Esophagus squamous epithelium (tissue), 5 donors: ENCODE data around the gene ABHD17A. TPM values are rescaled to one million over a fixed set of nuclear protein-coding genes. Genes with fewer than 3 reads are reported as not detected.
A peak's percentile ranks its signal among the peaks of the same experiment; 100 is the strongest.

Source experiments
- DNase-seq: peaks from one replicate; lab custom pipeline; 2025; lab: John Stamatoyannopoulos, UW
- H3K27ac ChIP-seq, 4 donors: fragments of 200-600 bp; sonication (generic); one replicate each; pipeline ENCODE4 v1.5.1; 2016 to 2019; ENCODE audit warnings: mild to moderate bottlenecking in 1 of 4
- H3K27me3 ChIP-seq, 4 donors: fragments of 200-600 bp; sonication (generic); 1 replicate in 3 of 4; 2 replicates in 1 of 4; pipeline versions ENCODE4 v1.5.1 to v1.6.0; 2017 to 2021; ENCODE audit warnings: antibody characterized with exemption in 1 of 4
- H3K36me3 ChIP-seq, 3 donors: fragments of 200-600 bp; sonication (generic); one replicate each; pipeline ENCODE4 v1.5.1; 2016 to 2019
- H3K4me1 ChIP-seq, 3 donors: fragments of 200-600 bp; sonication (generic); one replicate each; pipeline ENCODE4 v1.5.1; 2017 to 2019
- H3K4me3 ChIP-seq, 4 donors: fragments of 200-600 bp; sonication (generic); 1 replicate in 3 of 4; 2 replicates in 1 of 4; pipeline ENCODE4 v1.5.1; 2016 to 2019; ENCODE audit warnings: mild to moderate bottlenecking in 2 of 4, moderate library complexity in 1 of 4
- H3K9me3 ChIP-seq, 3 donors: fragments of 200-600 bp; sonication (generic); one replicate each; pipeline ENCODE4 v1.5.1; 2016 to 2019
- CTCF ChIP-seq, 6 experiments: fragments of 450-650 bp in 4 of 6; fragments of 200-600 bp in 2 of 6; sonication (generic) in 2 of 6; IDR thresholded peaks; one replicate each; pipeline ENCODE4 v1.5.1; 2016 to 2019; ENCODE audit warnings: antibody characterized with exemption in 6 of 6, mild to moderate bottlenecking in 4 of 6, moderate library complexity in 4 of 6
- POLR2A ChIP-seq, 4 donors: fragments of 450-650 bp; IDR thresholded peaks; one replicate each; pipeline ENCODE4 v1.6.1; 2017; ENCODE audit warnings: antibody characterized with exemption in 4 of 4, mild to moderate bottlenecking in 4 of 4, moderate library complexity in 3 of 4
- WGBS, 2 donors: methylation state at CpG; one replicate each; pipeline ENCODE4 v1.1.5; 2018; 5-methylcytosine and 5-hydroxymethylcytosine counted together
- intact Hi-C: fragments of 100-400 bp; cut with DNase I; formaldehyde crosslinking; loops from one replicate; pipeline ENCODE4 v1.15.0; 2022
- total RNA-seq, 4 donors: library from RNA; depleted of rRNA; stranded (reverse); fragments of >200 nt; gene quantifications; one replicate each; pipeline ENCODE4 v1.1.0, GENCODE V29; 2016
- donor health status: DM: yes; HTN: yes; CAD: no.

ABHD17A gene
- total RNA-seq, 4 donors from 2014 or later = 78.4 to 91.7 (median 82.9) TPM

- peak overlapping the region in 3 of 4 donors; percentile 3 to 57 (median 36) for H3K27ac ChIP-seq
- peaks cover 43 to 81% (median 47%) of the 10 kb centered on the region in 3 donors for H3K4me1 ChIP-seq
- intact Hi-C loops = loop anchor here (10.0 kb wide), 1 partner anchor 163 kb away; no protein-coding TSS in a partner anchor
- 79 to 100% methylated on average over 3 to 5 of the region's 37 CpGs for WGBS, 2 donors
- H3K27me3 ChIP-seq = no peaks in the 10 kb centered on the region
- H3K9me3 ChIP-seq = no peaks in the 10 kb centered on the region
- DNase-seq = no peak
- H3K4me3 ChIP-seq = no peak overlapping the region
- peaks cover 10 to 41% (median 18%) of the 10 kb centered on the region in 3 donors for H3K36me3 ChIP-seq
- peak in 1 of 4 donors; percentile 9 for TF ChIP-seq POLR2A (IDR thresholded peaks at IDR 0.05)
- TF ChIP-seq CTCF (IDR thresholded peaks at IDR 0.05) = no peak
Observed at GRCh38 chr19:1911995-1912394, 26.7 kb upstream of the ABHD17A start.

- peaks cover 10 to 33% (median 18%) of the 10 kb centered on the region in 3 donors for H3K36me3 ChIP-seq
- no peak for TF ChIP-seq POLR2A (IDR thresholded peaks at IDR 0.05)
- no peak for TF ChIP-seq CTCF (IDR thresholded peaks at IDR 0.05)
- DNase-seq = no peak
- H3K9me3 ChIP-seq = no peaks in the 10 kb centered on the region
- H3K4me3 ChIP-seq = no peak overlapping the region
- peak overlapping the region in 1 of 4 donors; percentile 57 for H3K27ac ChIP-seq
- intact Hi-C loops = loop anchor here (10.0 kb wide), 1 partner anchor 164 kb away; no protein-coding TSS in a partner anchor
- H3K27me3 ChIP-seq = no peaks in the 10 kb centered on the region
- peaks cover 48 to 90% (median 49%) of the 10 kb centered on the region in 3 donors for H3K4me1 ChIP-seq
- WGBS, 2 donors = 93 to 96% methylated on average over 9 to 12 of the region's 13 CpGs
Observed at GRCh38 chr19:1911098-1911497, 25.8 kb upstream of the ABHD17A start.

GRCh38 chr19:1910177-1910576 lies 24.9 kb upstream of the ABHD17A start:
- peak overlapping the region in 1 of 4 donors; percentile 97 for H3K27ac ChIP-seq
- 87 to 100% methylated on average over 3 to 5 of the region's 10 CpGs for WGBS, 2 donors
- peaks cover 53 to 96% (median 53%) of the 10 kb centered on the region in 3 donors for H3K4me1 ChIP-seq
- peaks cover 10 to 27% (median 18%) of the 10 kb centered on the region in 3 donors for H3K36me3 ChIP-seq
- DNase-seq = no peak
- H3K4me3 ChIP-seq = no peak overlapping the region
- H3K9me3 ChIP-seq = no peaks in the 10 kb centered on the region
- TF ChIP-seq CTCF (IDR thresholded peaks at IDR 0.05) = no peak
- no peak for TF ChIP-seq POLR2A (IDR thresholded peaks at IDR 0.05)
- no peaks in the 10 kb centered on the region for H3K27me3 ChIP-seq
- intact Hi-C loops = loop anchor here (10.0 kb wide), 1 partner anchor 165 kb away; no protein-coding TSS in a partner anchor

- no peak overlapping the region for H3K4me3 ChIP-seq
- WGBS, 2 donors = 77 to 79% methylated on average over 5 to 9 of the region's 10 CpGs
- TF ChIP-seq POLR2A (IDR thresholded peaks at IDR 0.05) (no peak), CTCF (IDR thresholded peaks at IDR 0.05) (no peak)
Observed at GRCh38 chr19:1909761-1910080, 24.4 kb upstream of the ABHD17A start.

GRCh38 chr19:1908364-1908678 lies 23.0 kb upstream of the ABHD17A start:
- H3K27me3 ChIP-seq = no peaks in the 10 kb centered on the region
- no peak for DNase-seq
- H3K36me3 ChIP-seq = peaks cover 10 to 16% (median 15%) of the 10 kb centered on the region in 3 donors
- WGBS, 2 donors = 40 to 68% methylated on average over 2 of the region's 13 CpGs
- peak overlapping the region; percentile 82 to 97 (median 88) for H3K27ac ChIP-seq
- intact Hi-C loops = no loop called here
- TF ChIP-seq CTCF (IDR thresholded peaks at IDR 0.05) = no peak
- TF ChIP-seq POLR2A (IDR thresholded peaks at IDR 0.05) = no peak
- peak overlapping the region; percentile 22 to 60 (median 40) for H3K4me3 ChIP-seq
- H3K4me1 ChIP-seq = peaks cover 47 to 95% (median 50%) of the 10 kb centered on the region in 3 donors
- no peaks in the 10 kb centered on the region for H3K9me3 ChIP-seq

More at GRCh38 chr19:1909761-1910080, 24.4 kb upstream of the ABHD17A start:
- H3K4me1 ChIP-seq = peaks cover 53 to 96% (median 55%) of the 10 kb centered on the region in 3 donors
- peaks cover 10 to 23% (median 18%) of the 10 kb centered on the region in 3 donors for H3K36me3 ChIP-seq
- DNase-seq = no peak
- intact Hi-C loops = loop anchor here (10.0 kb wide), 1 partner anchor 165 kb away; no protein-coding TSS in a partner anchor
- no peaks in the 10 kb centered on the region for H3K27me3 ChIP-seq
- H3K9me3 ChIP-seq = no peaks in the 10 kb centered on the region
- H3K27ac ChIP-seq = peak overlapping the region in 3 of 4 donors; percentile 10 to 97 (median 89)
